Neuronal stem cell (in vitro differentiated cells): ENCODE results near the gene TGM6.

Experiments
- DNase-seq: peaks from one replicate; pipeline ENCODE4 v3.0.0-alpha.2; 2013; ENCODE audit warnings: low spot score
- H2AFZ ChIP-seq: one replicate; pipeline ENCODE4 v1.6.1; 2013; ENCODE audit warnings: mild to moderate bottlenecking, low read length, inconsistent platforms
- H2AK5ac ChIP-seq: 2 replicates; pipeline ENCODE4 v1.6.1; 2013; ENCODE audit warnings: low read depth, mild to moderate bottlenecking, inconsistent platforms, low read length, moderate library complexity, mixed read lengths
- H2BK120ac ChIP-seq: 2 replicates; pipeline ENCODE4 v1.6.1; 2013; ENCODE audit warnings: low read depth, mild to moderate bottlenecking, inconsistent platforms, low read length, moderate library complexity, mixed read lengths
- H2BK12ac ChIP-seq: one replicate; pipeline ENCODE4 v1.6.1; 2013; ENCODE audit warnings: low read length, inconsistent platforms
- H2BK15ac ChIP-seq: 2 replicates; pipeline ENCODE4 v1.6.1; 2013; ENCODE audit warnings: mild to moderate bottlenecking, low read length, inconsistent platforms, mixed read lengths
- H2BK5ac ChIP-seq: one replicate; pipeline ENCODE4 v1.6.1; 2013; ENCODE audit warnings: inconsistent platforms, mild to moderate bottlenecking, low read length, moderate library complexity
- H3K14ac ChIP-seq: one replicate; pipeline ENCODE4 v1.6.1; 2013; ENCODE audit warnings: low read length, inconsistent platforms
- H3K18ac ChIP-seq: 2 replicates; pipeline ENCODE4 v1.6.1; 2013; ENCODE audit warnings: low read length, inconsistent platforms
- H3K23ac ChIP-seq: 2 replicates; pipeline ENCODE4 v1.6.1; 2013; ENCODE audit warnings: low read depth, mild to moderate bottlenecking, mixed read lengths, low read length, inconsistent platforms; ENCODE audit not compliant: poor library complexity
- H3K27ac ChIP-seq: replicated peaks from 3 replicates; pipeline ENCODE4 v1.5.1; 2013; ENCODE audit warnings: low read length, inconsistent platforms
- H3K27me3 ChIP-seq, 3 experiments: 2 replicates each; pipeline ENCODE4 v1.6.1; 2013; ENCODE audit warnings: low read length in 3 of 3, mild to moderate bottlenecking in 2 of 3, inconsistent platforms in 1 of 3, low read depth in 1 of 3, mixed read lengths in 1 of 3, moderate library complexity in 1 of 3; ENCODE audit not compliant: control insufficient read depth in 3 of 3, insufficient read depth in 3 of 3
- H3K36me3 ChIP-seq, 2 donors: replicated peaks in 1 of 2; 2 replicates each; pipeline ENCODE4 v1.6.1; 2013; ENCODE audit warnings: low read length in 2 of 2; ENCODE audit not compliant: control insufficient read depth in 2 of 2, insufficient read depth in 2 of 2
- H3K4ac ChIP-seq: 2 replicates; pipeline ENCODE4 v1.6.1; 2013; ENCODE audit warnings: inconsistent platforms, mild to moderate bottlenecking, low read length, moderate library complexity
- H3K4me1 ChIP-seq, 2 donors: 1 replicate in 1 of 2; 2 replicates in 1 of 2; pipeline ENCODE4 v1.6.1; 2013; ENCODE audit warnings: low read length in 2 of 2, low read depth in 1 of 2; ENCODE audit not compliant: control insufficient read depth in 2 of 2, insufficient read depth in 1 of 2
- H3K4me2 ChIP-seq: one replicate; pipeline ENCODE4 v1.6.1; 2013; ENCODE audit warnings: mild to moderate bottlenecking, low read length, inconsistent platforms; ENCODE audit not compliant: insufficient read depth, poor library complexity, severe bottlenecking
- H3K4me3 ChIP-seq, 2 donors: 2 replicates each; pipeline ENCODE4 v1.5.1; 2013; ENCODE audit warnings: low read length in 2 of 2, mild to moderate bottlenecking in 2 of 2, inconsistent platforms in 1 of 2, moderate library complexity in 1 of 2
- H3K79me1 ChIP-seq: one replicate; pipeline ENCODE4 v1.6.1; 2013; ENCODE audit warnings: low read depth, mild to moderate bottlenecking, inconsistent platforms, low read length, moderate library complexity
- H3K9ac ChIP-seq: one replicate; pipeline ENCODE4 v1.6.1; 2013; ENCODE audit warnings: mild to moderate bottlenecking, low read depth, low read length, inconsistent platforms; ENCODE audit not compliant: poor library complexity
- H3K9me3 ChIP-seq, 2 donors: replicated peaks in 1 of 2; 2 replicates each; pipeline versions ENCODE3 to v1.6.1; 2013; ENCODE audit warnings: low read length in 2 of 2, mild to moderate bottlenecking in 2 of 2, inconsistent platforms in 1 of 2, low read depth in 1 of 2, mixed read lengths in 1 of 2, moderate library complexity in 1 of 2; ENCODE audit not compliant: control insufficient read depth in 2 of 2, insufficient read depth in 1 of 2
- H4K8ac ChIP-seq: one replicate; pipeline ENCODE4 v1.6.1; 2013; ENCODE audit warnings: low read depth, mild to moderate bottlenecking, inconsistent platforms, low read length, moderate library complexity
- H4K91ac ChIP-seq: one replicate; pipeline ENCODE4 v1.6.1; 2013; ENCODE audit warnings: low read length, low read depth, mild to moderate bottlenecking, inconsistent platforms; ENCODE audit not compliant: poor library complexity
- WGBS, 2 donors: extraction: QIAGEN DNeasy Blood & Tissue Kit; methylation state at CpG; one replicate each; pipeline ENCODE4 v1.1.7; 2013; ENCODE audit warnings: missing lambda C conversion rate in 2 of 2, mixed read lengths in 1 of 2; ENCODE audit not compliant: insufficient read length in 2 of 2, insufficient replicate concordance in 1 of 2; ENCODE audit errors: extremely low coverage in 2 of 2; 5-methylcytosine and 5-hydroxymethylcytosine counted together

Gene TGM6

GRCh38 chr20:2374346-2375125, 6.2 kb upstream of the TGM6 start:
- H2BK15ac ChIP-seq: no peak overlapping the region
- no peak overlapping the region for H2AFZ ChIP-seq
- no peak overlapping the region for H2BK120ac ChIP-seq
- H3K27ac ChIP-seq: no peak overlapping the region
- no peak overlapping the region for H3K9ac ChIP-seq
- no peaks in the 10 kb centered on the region for H3K36me3 ChIP-seq
- no peaks in the 10 kb centered on the region for H3K79me1 ChIP-seq
- DNase-seq: no peak
- H3K9me3 ChIP-seq: no peaks in the 10 kb centered on the region
- no CpG with 5 or more reads among the region's 9 CpGs for WGBS, 2 donors
- H3K23ac ChIP-seq: no peak overlapping the region
- H3K4me2 ChIP-seq: no peak overlapping the region
- peaks cover 0 to 2% of the 10 kb centered on the region in 2 donors for H3K4me1 ChIP-seq
- no peak overlapping the region for H2AK5ac ChIP-seq
- H3K18ac ChIP-seq: no peak overlapping the region
- no peak overlapping the region for H2BK12ac ChIP-seq
- no peak overlapping the region for H2BK5ac ChIP-seq
- H4K8ac ChIP-seq: no peak overlapping the region
- no peak overlapping the region for H3K14ac ChIP-seq
- H3K4ac ChIP-seq: no peak overlapping the region
- peaks cover 0 to 7% (median 0%) of the 10 kb centered on the region in 3 experiments for H3K27me3 ChIP-seq
- no peak overlapping the region for H4K91ac ChIP-seq
- no peak overlapping the region for H3K4me3 ChIP-seq

- no peak for DNase-seq
- WGBS, 2 donors: no CpG with 5 or more reads among the region's 7 CpGs
Observed at GRCh38 chr20:2378893-2379292, 1.8 kb upstream of the TGM6 start.

GRCh38 chr20:2379511-2380229, 1.0 kb upstream of the TGM6 start:
- Histone ChIP-seq H3K9me3 (no peaks in the 10 kb centered on the region), H3K9ac (no peak overlapping the region), H3K27ac (no peak overlapping the region), H2BK12ac (no peak overlapping the region), H3K23ac (no peak overlapping the region), H2AK5ac (no peak overlapping the region), H4K8ac (no peak overlapping the region), H3K14ac (no peak overlapping the region), H3K4ac (no peak overlapping the region), H4K91ac (no peak overlapping the region), H2AFZ (no peak overlapping the region), H2BK120ac (no peak overlapping the region), H3K18ac (no peak overlapping the region), H3K27me3 (peaks cover 0 to 3% (median 0%) of the 10 kb centered on the region in 3 experiments), H3K4me2 (no peak overlapping the region), H2BK5ac (no peak overlapping the region), H3K79me1 (no peaks in the 10 kb centered on the region), H2BK15ac (no peak overlapping the region), H3K4me3 (no peak overlapping the region), H3K4me1 (peaks cover 0 to 8% of the 10 kb centered on the region in 2 donors), H3K36me3 (no peaks in the 10 kb centered on the region)
- DNase-seq: no peak
- no CpG with 5 or more reads among the region's 9 CpGs for WGBS, 2 donors

More at GRCh38 chr20:2378893-2379292, 1.8 kb upstream of the TGM6 start:
- Histone ChIP-seq H3K27me3 (peaks cover 0 to 7% (median 0%) of the 10 kb centered on the region in 3 experiments), H3K4me1 (peaks cover 0 to 8% of the 10 kb centered on the region in 2 donors), H2BK5ac (no peak overlapping the region), H3K79me1 (no peaks in the 10 kb centered on the region), H2BK120ac (no peak overlapping the region), H3K4me3 (no peak overlapping the region), H3K4me2 (no peak overlapping the region), H3K14ac (no peak overlapping the region), H4K8ac (no peak overlapping the region), H3K9me3 (no peaks in the 10 kb centered on the region), H2BK15ac (no peak overlapping the region), H2BK12ac (no peak overlapping the region), H2AFZ (no peak overlapping the region), H3K4ac (no peak overlapping the region), H3K9ac (no peak overlapping the region), H2AK5ac (no peak overlapping the region), H3K27ac (no peak overlapping the region), H4K91ac (no peak overlapping the region), H3K18ac (no peak overlapping the region), H3K23ac (no peak overlapping the region), H3K36me3 (no peaks in the 10 kb centered on the region)

- Histone ChIP-seq H3K4ac (no peak overlapping the region), H3K4me3 (no peak overlapping the region), H3K9me3 (no peaks in the 10 kb centered on the region), H3K23ac (no peak overlapping the region), H4K8ac (no peak overlapping the region), H2BK12ac (no peak overlapping the region), H4K91ac (no peak overlapping the region), H3K27ac (no peak overlapping the region), H3K36me3 (no peaks in the 10 kb centered on the region), H3K14ac (no peak overlapping the region), H3K4me2 (no peak overlapping the region), H3K27me3 (no peaks in the 10 kb centered on the region), H3K4me1 (peaks cover 0 to 8% of the 10 kb centered on the region in 2 donors), H2BK15ac (no peak overlapping the region), H3K79me1 (no peaks in the 10 kb centered on the region), H2BK120ac (no peak overlapping the region), H3K9ac (no peak overlapping the region), H2AK5ac (no peak overlapping the region), H3K18ac (no peak overlapping the region), H2BK5ac (no peak overlapping the region), H2AFZ (no peak overlapping the region)
- no peak for DNase-seq
- no CpG with 5 or more reads among the region's 7 CpGs for WGBS, 2 donors
Observed at GRCh38 chr20:2381303-2381702, 602 bp downstream of the TGM6 start.
